Suprapubic skin (tissue), 4 donors: ENCODE measurements around the gene TPK1.

ENCODE experiments used
- EP300 ChIP-seq: sonication (generic); formaldehyde crosslinking; IDR thresholded peaks from one replicate; pipeline ENCODE4 v1.6.1; 2017; ENCODE audit warnings: antibody characterized with exemption
- POLR2A ChIP-seq, 2 donors: fragments of 450-650 bp; IDR thresholded peaks; one replicate each; pipeline ENCODE4 v1.6.1; 2017; ENCODE audit warnings: antibody characterized with exemption in 2 of 2, mild to moderate bottlenecking in 2 of 2, moderate library complexity in 2 of 2
- POLR2AphosphoS5 ChIP-seq, 3 donors: sonication (generic); formaldehyde crosslinking; IDR thresholded peaks; one replicate each; pipeline ENCODE4 v1.6.1; 2017; ENCODE audit warnings: antibody characterized with exemption in 3 of 3
- TF ChIP-seq, protein P1 (sequence below), 2 donors: fragments of 200-600 bp in 1 of 2; fragments of 450-650 bp in 1 of 2; sonication (generic) in 1 of 2; IDR thresholded peaks; one replicate each; pipeline ENCODE4 v1.5.1; 2016 to 2019; ENCODE audit warnings: antibody characterized with exemption in 2 of 2, mild to moderate bottlenecking in 1 of 2, moderate library complexity in 1 of 2

DNA sequence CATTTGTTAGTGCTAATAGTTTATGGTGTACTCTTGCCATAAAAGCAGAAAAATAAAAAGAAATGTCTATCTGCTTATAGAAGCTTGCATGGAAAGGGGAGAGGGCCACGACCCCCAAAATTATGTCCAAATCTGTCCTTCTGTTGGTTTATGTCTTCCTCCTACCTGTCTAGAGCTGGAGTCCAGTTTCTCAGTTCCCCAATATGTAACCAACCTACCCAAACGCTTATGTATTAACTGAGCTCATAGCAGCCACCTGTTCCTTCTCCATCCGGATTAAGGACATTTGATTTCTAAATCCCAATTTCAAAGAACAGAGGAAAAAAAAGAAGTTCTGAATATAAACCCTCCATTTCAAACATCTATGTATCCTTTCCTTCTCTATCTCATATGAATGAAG lies 30.3 kb upstream of the TPK1 start:
- TF ChIP-seq, protein P1, sequence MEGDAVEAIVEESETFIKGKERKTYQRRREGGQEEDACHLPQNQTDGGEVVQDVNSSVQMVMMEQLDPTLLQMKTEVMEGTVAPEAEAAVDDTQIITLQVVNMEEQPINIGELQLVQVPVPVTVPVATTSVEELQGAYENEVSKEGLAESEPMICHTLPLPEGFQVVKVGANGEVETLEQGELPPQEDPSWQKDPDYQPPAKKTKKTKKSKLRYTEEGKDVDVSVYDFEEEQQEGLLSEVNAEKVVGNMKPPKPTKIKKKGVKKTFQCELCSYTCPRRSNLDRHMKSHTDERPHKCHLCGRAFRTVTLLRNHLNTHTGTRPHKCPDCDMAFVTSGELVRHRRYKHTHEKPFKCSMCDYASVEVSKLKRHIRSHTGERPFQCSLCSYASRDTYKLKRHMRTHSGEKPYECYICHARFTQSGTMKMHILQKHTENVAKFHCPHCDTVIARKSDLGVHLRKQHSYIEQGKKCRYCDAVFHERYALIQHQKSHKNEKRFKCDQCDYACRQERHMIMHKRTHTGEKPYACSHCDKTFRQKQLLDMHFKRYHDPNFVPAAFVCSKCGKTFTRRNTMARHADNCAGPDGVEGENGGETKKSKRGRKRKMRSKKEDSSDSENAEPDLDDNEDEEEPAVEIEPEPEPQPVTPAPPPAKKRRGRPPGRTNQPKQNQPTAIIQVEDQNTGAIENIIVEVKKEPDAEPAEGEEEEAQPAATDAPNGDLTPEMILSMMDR (IDR thresholded peaks at IDR 0.05), result no peak
- TF ChIP-seq POLR2AphosphoS5 (IDR thresholded peaks at IDR 0.05) (no peak), POLR2A (IDR thresholded peaks at IDR 0.05) (no peak), EP300 (no peak)
